ENCODE measurements around the gene RPS15.

Gene RPS15

DNA sequence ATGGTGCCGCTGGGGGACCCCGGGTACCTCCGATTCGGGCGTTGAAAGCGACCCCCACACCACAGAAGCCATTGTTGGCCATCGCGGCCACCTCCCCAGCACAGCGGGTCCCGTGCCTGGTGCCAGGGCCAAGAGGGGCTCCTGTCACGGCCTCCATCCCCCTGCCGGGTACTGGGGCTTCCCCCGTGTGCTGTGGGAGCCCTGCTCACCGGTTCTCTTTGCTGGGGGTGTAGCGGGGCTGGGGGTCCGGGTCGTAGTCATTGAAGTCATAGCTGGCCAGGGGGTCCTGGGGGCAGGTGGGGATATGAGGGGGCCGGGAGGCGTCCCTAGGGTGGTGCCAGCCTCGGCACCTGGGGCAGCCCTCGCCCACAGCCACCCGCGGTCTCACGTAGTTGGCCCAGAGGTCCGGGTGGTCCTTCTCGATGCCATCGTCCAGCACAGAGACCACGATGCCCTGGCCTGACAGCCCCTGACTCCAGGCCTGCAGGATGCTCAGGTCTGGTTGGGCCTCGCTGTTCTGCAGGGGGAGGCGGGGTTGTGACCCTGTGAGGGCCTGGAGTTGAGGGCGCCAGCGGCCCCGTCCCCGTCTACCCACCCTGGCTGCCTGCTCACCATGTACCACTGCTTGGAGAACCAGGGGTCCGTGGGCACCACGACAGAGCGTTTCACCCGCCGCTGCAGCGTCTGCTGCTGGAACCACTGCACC is 49.5 kb downstream of the RPS15 start:
- Histone ChIP-seq H3K4me1 (ENCODE audit: control insufficient read depth, insufficient read depth, low read length) (peaks cover 5% of the 10 kb centered on the region), H3K4me3 (ENCODE audit: low read length) (no peak overlapping the region), H3K9ac (ENCODE audit: low read length) (no peak overlapping the region), H3K27me3 (replicated peaks; ENCODE audit: control insufficient read depth, insufficient read depth, low read length) (peaks cover 6% of the 10 kb centered on the region), H3K36me3 (ENCODE audit: control insufficient read depth, insufficient read depth, low read length, severe bottlenecking) (no peaks in the 10 kb centered on the region), H3K9me3 (ENCODE audit: control insufficient read depth, low read length) (no peaks in the 10 kb centered on the region)
- DNase-seq (ENCODE audit: low read depth), result no peak

DNA sequence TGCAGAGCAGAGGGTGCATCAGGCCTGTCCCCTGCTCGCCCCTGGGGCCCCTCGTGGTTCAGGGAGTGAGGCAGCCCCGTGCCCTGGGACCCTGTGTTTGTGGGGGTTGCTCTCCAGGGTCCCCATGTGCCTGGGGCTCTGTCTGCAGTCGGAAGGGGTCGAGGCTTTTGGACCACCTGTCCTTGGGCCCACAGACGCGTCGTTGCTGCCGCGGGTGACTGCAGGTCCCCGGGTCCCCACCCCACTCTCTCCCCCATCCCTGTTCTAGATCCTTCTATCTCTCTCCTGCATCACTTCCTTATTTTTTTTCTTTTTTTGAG is 50.0 kb downstream of the RPS15 start:
- peaks cover 6% of the 10 kb centered on the region for H3K27me3 ChIP-seq (replicated peaks; ENCODE audit: control insufficient read depth, insufficient read depth, low read length)
- no peak overlapping the region for H3K4me3 ChIP-seq (ENCODE audit: low read length)
- no peaks in the 10 kb centered on the region for H3K36me3 ChIP-seq (ENCODE audit: control insufficient read depth, insufficient read depth, low read length, severe bottlenecking)
- DNase-seq (ENCODE audit: low read depth), result no peak
- peaks cover 10% of the 10 kb centered on the region for H3K4me1 ChIP-seq (ENCODE audit: control insufficient read depth, insufficient read depth, low read length)
- no peaks in the 10 kb centered on the region for H3K9me3 ChIP-seq (ENCODE audit: control insufficient read depth, low read length)
- H3K9ac ChIP-seq (ENCODE audit: low read length), result no peak overlapping the region

DNA sequence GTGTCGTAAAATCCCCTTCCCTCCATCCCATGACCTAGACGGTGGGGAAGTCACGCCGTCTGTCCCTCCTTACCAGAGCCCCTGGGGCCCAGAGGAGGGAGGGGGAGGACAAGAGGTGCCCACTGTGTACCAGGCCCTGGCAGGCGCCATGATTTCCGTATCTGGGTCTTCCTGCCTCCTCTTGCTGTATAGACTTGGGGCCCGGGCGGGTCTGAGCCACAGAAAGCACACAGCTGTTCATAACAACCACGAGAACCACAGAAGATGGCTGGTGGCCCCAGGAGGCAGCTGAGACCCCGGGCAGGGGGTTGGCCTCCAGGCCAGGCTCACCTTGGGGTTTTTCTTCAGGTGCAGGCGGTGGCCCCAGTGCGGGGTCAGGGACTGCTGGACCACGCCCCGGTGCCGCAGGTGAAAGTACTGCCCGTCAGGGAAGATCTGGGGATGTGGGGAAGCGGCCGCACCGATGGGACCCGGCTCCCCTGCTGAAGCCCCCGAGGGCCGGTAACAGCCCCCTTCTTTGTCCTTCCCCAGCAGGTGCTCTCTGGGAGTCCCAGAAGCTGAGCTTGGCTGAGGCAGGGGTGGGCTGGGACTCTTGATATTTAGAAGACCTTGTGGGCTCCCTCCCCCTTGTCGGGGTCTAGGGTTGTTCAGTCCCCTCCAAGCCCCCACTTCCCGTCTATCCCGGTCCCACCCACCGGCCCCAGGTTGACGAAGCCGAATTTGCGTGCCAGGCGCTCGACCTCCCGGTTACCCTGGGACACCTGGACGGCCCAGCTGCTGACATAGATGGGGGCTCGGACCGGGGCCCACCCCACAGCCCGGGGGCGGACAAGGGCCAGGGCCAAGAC is 51.5 kb downstream of the RPS15 start:
- Histone ChIP-seq H3K36me3 (ENCODE audit: control insufficient read depth, insufficient read depth, low read length, severe bottlenecking) (no peaks in the 10 kb centered on the region), H3K9ac (ENCODE audit: low read length) (peak overlapping the region; percentile 71), H3K9me3 (ENCODE audit: control insufficient read depth, low read length) (no peaks in the 10 kb centered on the region), H3K4me3 (ENCODE audit: low read length) (peak overlapping the region; percentile 88), H3K4me1 (ENCODE audit: control insufficient read depth, insufficient read depth, low read length) (peaks cover 19% of the 10 kb centered on the region), H3K27me3 (replicated peaks; ENCODE audit: control insufficient read depth, insufficient read depth, low read length) (peaks cover 6% of the 10 kb centered on the region)
- no peak for DNase-seq (ENCODE audit: low read depth)
